Spleen (tissue), 7 donors: ENCODE measurements around the gene NSMCE4A.

ENCODE experiments used
- CTCF ChIP-seq, 11 experiments: fragments of 200-600 bp in 7 of 11; fragments of 450-650 bp in 4 of 11; sonication (generic) in 4 of 11; IDR thresholded peaks in 8 of 11; conservative IDR thresholded peaks in 3 of 11; 1 replicate in 7 of 11; 2 replicates in 4 of 11; pipeline versions ENCODE4 v1.4.0 to v1.8.0; 2016 to 2021; ENCODE audit warnings: antibody characterized with exemption in 11 of 11, inconsistent platforms in 4 of 11, mild to moderate bottlenecking in 1 of 11
- POLR2A ChIP-seq, 3 donors: fragments of 450-650 bp; IDR thresholded peaks; one replicate each; pipeline ENCODE4 v1.5.1; 2017; ENCODE audit warnings: antibody characterized with exemption in 3 of 3, mild to moderate bottlenecking in 1 of 3
- POLR2AphosphoS5 ChIP-seq, 3 donors: sonication (generic); formaldehyde crosslinking; IDR thresholded peaks; one replicate each; pipeline ENCODE4 v1.5.1; 2017; ENCODE audit warnings: antibody characterized with exemption in 3 of 3
- donor health status: DM: no; HTN: no; CAD: no; lungs with moderate emphysema.
- donor health status: DM: no; HTN: no; CAD: no.
- donor health status: DM: no; HTN: no; CAD: no.

- TF ChIP-seq CTCF (IDR thresholded peaks at IDR 0.05 in 8 of 11, conservative IDR thresholded peaks at IDR 0.05 in 3 of 11) (no peak), POLR2AphosphoS5 (IDR thresholded peaks at IDR 0.05) (no peak), POLR2A (IDR thresholded peaks at IDR 0.05) (no peak)
Observed at GRCh38 chr10:121952226-121952625, 22.8 kb downstream of the NSMCE4A start.
